H9 (cell line): ENCODE measurements around the gene RIPPLY3. TPM values are rescaled to one million over a fixed set of nuclear protein-coding genes. Genes with fewer than 3 reads are reported as not detected.
"Not testable (repeated sequence)": the region's sequence is repeated elsewhere in the genome, so short reads cannot be mapped to it uniquely, and the experiment has no call there.

Experiments used
- DNase-seq: peaks from one replicate; pipeline ENCODE4 v3.0.0-alpha.2; 2017
- H2AFZ ChIP-seq: one replicate; pipeline ENCODE4 v1.6.1; 2013; ENCODE audit warnings: mild to moderate bottlenecking, low read length, control low read depth, moderate library complexity
- H2AK5ac ChIP-seq: 2 replicates; pipeline ENCODE4 v1.6.1; 2013; ENCODE audit warnings: low read length, control low read depth, mixed read lengths; ENCODE audit not compliant: insufficient read length
- H2BK120ac ChIP-seq: one replicate; pipeline ENCODE4 v1.6.1; 2013; ENCODE audit warnings: low read depth, mild to moderate bottlenecking, low read length, control low read depth, inconsistent platforms; ENCODE audit not compliant: poor library complexity, severe bottlenecking
- H2BK12ac ChIP-seq: 2 replicates; pipeline ENCODE4 v1.6.1; 2013; ENCODE audit warnings: low read length, control low read depth, mixed read lengths, low read depth; ENCODE audit not compliant: insufficient read length
- H2BK15ac ChIP-seq: 2 replicates; pipeline ENCODE4 v1.6.1; 2013; ENCODE audit warnings: low read depth, low read length, control low read depth
- H2BK20ac ChIP-seq: one replicate; pipeline ENCODE4 v1.6.1; 2013; ENCODE audit warnings: low read depth, mild to moderate bottlenecking, low read length, control low read depth, inconsistent platforms; ENCODE audit not compliant: poor library complexity, severe bottlenecking
- H2BK5ac ChIP-seq: 2 replicates; pipeline ENCODE4 v1.6.1; 2013; ENCODE audit warnings: low read length, control low read depth, mixed read lengths; ENCODE audit not compliant: insufficient read length
- H3K14ac ChIP-seq: 2 replicates; pipeline ENCODE4 v1.6.1; 2013; ENCODE audit warnings: low read length, control low read depth; ENCODE audit not compliant: insufficient read depth
- H3K18ac ChIP-seq: 2 replicates; pipeline ENCODE4 v1.6.1; 2013; ENCODE audit warnings: low read depth, mild to moderate bottlenecking, mixed read lengths, low read length, control low read depth; ENCODE audit not compliant: insufficient read length
- H3K23ac ChIP-seq: 2 replicates; pipeline ENCODE4 v1.6.1; 2013; ENCODE audit warnings: low read length, control low read depth, mixed read lengths, low read depth; ENCODE audit not compliant: insufficient read length
- H3K23me2 ChIP-seq: 2 replicates; pipeline ENCODE4 v1.6.1; 2013; ENCODE audit warnings: low read depth, mild to moderate bottlenecking, mixed read lengths, low read length, control low read depth; ENCODE audit not compliant: insufficient read length, poor library complexity, severe bottlenecking
- H3K27ac ChIP-seq: 2 replicates; pipeline ENCODE4 v1.5.1; 2013; ENCODE audit warnings: low read length, control low read depth, mixed read lengths, low read depth; ENCODE audit not compliant: insufficient read length
- H3K27me3 ChIP-seq: 2 replicates; pipeline ENCODE4 v1.6.1; 2013; ENCODE audit warnings: low read length, control low read depth, inconsistent platforms; ENCODE audit not compliant: insufficient read depth
- H3K4ac ChIP-seq: 2 replicates; pipeline ENCODE4 v1.6.1; 2013; ENCODE audit warnings: low read depth, mild to moderate bottlenecking, control low read depth, inconsistent platforms, low read length, moderate library complexity
- H3K4me1 ChIP-seq: 2 replicates; pipeline ENCODE4 v1.6.1; 2013; ENCODE audit warnings: low read length, control low read depth, inconsistent platforms; ENCODE audit not compliant: insufficient read depth
- H3K4me2 ChIP-seq: 2 replicates; pipeline ENCODE4 v1.6.1; 2013; ENCODE audit warnings: low read length, control low read depth, mixed read lengths; ENCODE audit not compliant: insufficient read length, insufficient read depth
- H3K56ac ChIP-seq: 2 replicates; pipeline ENCODE4 v1.6.1; 2013; ENCODE audit warnings: low read depth, mild to moderate bottlenecking, mixed read lengths, low read length, control low read depth; ENCODE audit not compliant: insufficient read length
- H3K79me1 ChIP-seq: 2 replicates; pipeline ENCODE4 v1.6.1; 2013; ENCODE audit warnings: low read depth, mild to moderate bottlenecking, moderate library complexity, low read length, control low read depth, inconsistent platforms; ENCODE audit not compliant: insufficient read depth, poor library complexity, severe bottlenecking
- H3K79me2 ChIP-seq: 2 replicates; pipeline ENCODE4 v1.6.1; 2013; ENCODE audit warnings: low read length, control low read depth, inconsistent platforms; ENCODE audit not compliant: insufficient read depth
- H3K9ac ChIP-seq: 2 replicates; pipeline ENCODE4 v1.6.1; 2013; ENCODE audit warnings: low read length, control low read depth, mixed read lengths; ENCODE audit not compliant: insufficient read length; ENCODE audit errors: extremely low read depth
- H3K9me3 ChIP-seq: one replicate; pipeline ENCODE4 v1.6.1; 2013; ENCODE audit warnings: low read depth, low read length, inconsistent platforms; ENCODE audit not compliant: control insufficient read depth
- H3T11ph ChIP-seq: one replicate; pipeline ENCODE4 v1.6.1; 2013; ENCODE audit warnings: mild to moderate bottlenecking, low read length, control low read depth, inconsistent platforms
- H4K20me1 ChIP-seq: one replicate; pipeline ENCODE4 v1.6.1; 2013; ENCODE audit not compliant: control insufficient read depth, insufficient read length, insufficient read depth
- H4K5ac ChIP-seq: 2 replicates; pipeline ENCODE4 v1.6.1; 2013; ENCODE audit warnings: low read depth, mild to moderate bottlenecking, mixed read lengths, low read length, control low read depth; ENCODE audit not compliant: insufficient read length
- H4K8ac ChIP-seq: replicated peaks from 2 replicates; pipeline ENCODE4 v1.6.1; 2013; ENCODE audit warnings: low read length, control low read depth, mixed read lengths, low read depth; ENCODE audit not compliant: insufficient read length
- H4K91ac ChIP-seq: 2 replicates; pipeline ENCODE4 v1.6.1; 2013; ENCODE audit warnings: low read depth, mild to moderate bottlenecking, moderate library complexity, mixed read lengths, low read length, control low read depth; ENCODE audit not compliant: insufficient read length
- H3K27ac Mint-ChIP-seq, 3 experiments: 2 replicates in 2 of 3; 3 replicates in 1 of 3; pipeline ENCODE4 v1.8.0; 2020 to 2021; ENCODE audit warnings: mixed read lengths in 3 of 3, mild to moderate bottlenecking in 1 of 3, moderate library complexity in 1 of 3
- H3K27me3 Mint-ChIP-seq: 2 replicates; pipeline ENCODE4 v1.8.0; 2021; ENCODE audit warnings: low read depth, mild to moderate bottlenecking, moderate library complexity, mixed read lengths
- H3K36me3 Mint-ChIP-seq, 3 experiments: 2 replicates in 2 of 3; 3 replicates in 1 of 3; pipeline ENCODE4 v1.8.0; 2020 to 2021; ENCODE audit warnings: low read depth in 3 of 3, mixed read lengths in 3 of 3; ENCODE audit not compliant: insufficient read depth in 1 of 3
- H3K4me1 Mint-ChIP-seq, 2 experiments: 2 replicates each; pipeline ENCODE4 v1.8.0; 2020; ENCODE audit warnings: mixed read lengths in 2 of 2
- H3K4me3 Mint-ChIP-seq, 2 experiments: 2 replicates in 1 of 2; 3 replicates in 1 of 2; pipeline ENCODE4 v1.8.0; 2020 to 2021; ENCODE audit warnings: mild to moderate bottlenecking in 2 of 2, mixed read lengths in 2 of 2, moderate library complexity in 1 of 2
- H3K9me3 Mint-ChIP-seq, 2 experiments: 2 replicates in 1 of 2; 3 replicates in 1 of 2; pipeline ENCODE4 v1.8.0; 2020; ENCODE audit warnings: mild to moderate bottlenecking in 2 of 2, mixed read lengths in 2 of 2, moderate library complexity in 1 of 2
- WGBS: extraction: QIAGEN DNeasy Blood & Tissue Kit; methylation state at CpG from one replicate; pipeline ENCODE4 v1.1.7; 2013; ENCODE audit warnings: missing lambda C conversion rate, low lambda C conversion rate, mixed read lengths; ENCODE audit not compliant: insufficient read length; ENCODE audit errors: extremely low coverage; 5-methylcytosine and 5-hydroxymethylcytosine counted together
- total RNA-seq: library from RNA; stranded (reverse); gene quantifications from 2 replicates; pipeline ENCODE4 v1.2.1, GENCODE V29; 2021
- TF ChIP-seq, protein P1 (sequence below): fragments of 200-600 bp; sonication (generic); conservative IDR thresholded peaks from 3 replicates; pipeline ENCODE4 v1.8.0; 2021; ENCODE audit warnings: antibody characterized with exemption, mild to moderate bottlenecking

The RIPPLY3 gene
- total RNA-seq, 1 experiment from 2014 or later, result 1.9 TPM

DNA sequence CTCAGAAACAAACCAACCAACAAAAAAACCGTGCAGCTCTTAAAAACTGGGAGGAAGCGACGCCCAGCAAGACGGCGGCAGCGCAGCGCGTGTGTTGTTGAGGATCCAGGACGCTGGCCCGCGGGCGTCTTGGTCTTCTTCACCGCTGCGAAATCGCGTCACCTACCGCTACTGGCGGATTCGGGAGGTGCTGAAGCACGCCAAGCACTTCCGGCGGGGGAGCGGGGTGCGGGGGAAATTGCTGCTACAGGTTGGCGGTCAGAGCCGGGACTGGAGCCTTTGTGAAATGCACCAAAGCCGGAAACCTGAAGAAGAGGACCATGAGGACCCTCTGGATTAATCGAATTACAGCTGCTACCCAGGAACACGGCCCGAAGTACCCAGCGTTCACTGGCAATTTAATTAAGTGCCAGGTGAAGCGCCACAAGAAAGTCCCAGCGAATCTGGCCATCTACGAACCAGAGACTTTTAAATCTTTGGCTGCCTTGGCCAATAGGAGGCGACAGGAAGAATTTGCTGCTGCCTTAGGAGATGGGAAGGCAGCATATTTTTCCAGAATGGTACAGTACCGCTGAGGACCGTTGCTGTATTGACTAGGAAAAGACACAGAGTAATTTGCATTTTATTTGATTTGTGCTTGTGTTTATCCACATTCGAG, 11.9 kb upstream of the RIPPLY3 start:
- Histone ChIP-seq H2BK20ac (no peak overlapping the region), H3K18ac (peak overlapping the region; percentile 5), H3K56ac (no peak overlapping the region), H4K5ac (no peak overlapping the region), H3K9me3 (no peaks in the 10 kb centered on the region), H3K9ac (no peak overlapping the region), H3K79me1 (no peaks in the 10 kb centered on the region), H4K91ac (no peak overlapping the region), H4K8ac (no peak overlapping the region), H2BK120ac (no peak overlapping the region), H2BK12ac (no peak overlapping the region), H3K4me2 (peak overlapping the region; percentile 10), H3K27ac (no peak overlapping the region), H3K79me2 (no peaks in the 10 kb centered on the region), H3K4me1 (no peaks in the 10 kb centered on the region; the same call in 1 of the 2 replicates), H2BK5ac (no peak overlapping the region), H3K4ac (no peak overlapping the region), H2AK5ac (no peak overlapping the region), H3K23me2 (peaks cover 5% of the 10 kb centered on the region), H3K23ac (no peak overlapping the region), H4K20me1 (no peaks in the 10 kb centered on the region), H2AFZ (no peak overlapping the region), H2BK15ac (no peak overlapping the region), H3T11ph (no peak overlapping the region), H3K27me3 (no peaks in the 10 kb centered on the region), H3K14ac (no peak overlapping the region; the same call in 1 of the 2 replicates)
- TF ChIP-seq, protein P1, sequence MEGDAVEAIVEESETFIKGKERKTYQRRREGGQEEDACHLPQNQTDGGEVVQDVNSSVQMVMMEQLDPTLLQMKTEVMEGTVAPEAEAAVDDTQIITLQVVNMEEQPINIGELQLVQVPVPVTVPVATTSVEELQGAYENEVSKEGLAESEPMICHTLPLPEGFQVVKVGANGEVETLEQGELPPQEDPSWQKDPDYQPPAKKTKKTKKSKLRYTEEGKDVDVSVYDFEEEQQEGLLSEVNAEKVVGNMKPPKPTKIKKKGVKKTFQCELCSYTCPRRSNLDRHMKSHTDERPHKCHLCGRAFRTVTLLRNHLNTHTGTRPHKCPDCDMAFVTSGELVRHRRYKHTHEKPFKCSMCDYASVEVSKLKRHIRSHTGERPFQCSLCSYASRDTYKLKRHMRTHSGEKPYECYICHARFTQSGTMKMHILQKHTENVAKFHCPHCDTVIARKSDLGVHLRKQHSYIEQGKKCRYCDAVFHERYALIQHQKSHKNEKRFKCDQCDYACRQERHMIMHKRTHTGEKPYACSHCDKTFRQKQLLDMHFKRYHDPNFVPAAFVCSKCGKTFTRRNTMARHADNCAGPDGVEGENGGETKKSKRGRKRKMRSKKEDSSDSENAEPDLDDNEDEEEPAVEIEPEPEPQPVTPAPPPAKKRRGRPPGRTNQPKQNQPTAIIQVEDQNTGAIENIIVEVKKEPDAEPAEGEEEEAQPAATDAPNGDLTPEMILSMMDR, result peak; percentile 41; the same call in 1 of the 3 replicates
- Mint-ChIP-seq H3K9me3 (peaks cover 0 to 2% of the 10 kb centered on the region in 2 experiments; a peak in 3 of 5 replicates), H3K4me3 (peak overlapping the region in 1 of 2 experiments; percentile 36; a peak in 2 of 5 replicates), H3K4me1 (peaks cover 15 to 30% of the 10 kb centered on the region in 2 experiments), H3K36me3 (no peaks in the 10 kb centered on the region; a peak in 1 of 7 replicates), H3K27ac (no peak overlapping the region), H3K27me3 (peaks cover 35% of the 10 kb centered on the region)
- DNase-seq, result peak; percentile 87
- no CpG with 5 or more reads among the region's 38 CpGs for WGBS

DNA sequence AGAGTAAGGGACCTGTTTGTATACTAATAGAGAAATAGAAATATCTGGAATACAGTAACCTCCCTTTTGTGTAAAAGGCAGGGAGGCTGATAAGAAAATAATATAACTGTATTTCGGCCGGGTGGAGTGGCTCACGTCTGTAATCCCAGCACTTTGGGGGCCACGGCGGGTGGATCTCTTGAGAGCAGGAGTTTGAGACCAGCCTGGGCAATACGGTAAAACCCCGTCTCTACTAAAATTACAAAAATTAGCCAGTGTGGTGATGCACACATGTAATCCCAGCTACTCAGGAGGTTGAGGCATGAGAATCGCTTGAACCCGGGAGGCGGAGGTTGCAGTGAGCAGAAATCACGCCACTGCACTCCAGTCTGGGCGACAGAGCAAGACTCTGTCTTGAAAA, 11.2 kb upstream of the RIPPLY3 start:
- H4K20me1 ChIP-seq, H2BK120ac ChIP-seq, H3K9me3 Mint-ChIP-seq, H2AFZ ChIP-seq, H3K4me1 ChIP-seq, H3K9ac ChIP-seq, H2BK5ac ChIP-seq, H2BK15ac ChIP-seq, H3T11ph ChIP-seq, H3K27ac Mint-ChIP-seq, H4K91ac ChIP-seq, H3K23me2 ChIP-seq, H3K79me1 ChIP-seq, H2BK12ac ChIP-seq, H3K9me3 ChIP-seq, H3K56ac ChIP-seq, H2AK5ac ChIP-seq, H2BK20ac ChIP-seq, H4K8ac ChIP-seq, H3K23ac ChIP-seq, H3K27ac ChIP-seq, DNase-seq, H3K27me3 ChIP-seq, H3K36me3 Mint-ChIP-seq, H3K4me3 Mint-ChIP-seq, H4K5ac ChIP-seq, H3K18ac ChIP-seq, H3K14ac ChIP-seq, H3K79me2 ChIP-seq, H3K4ac ChIP-seq: not testable (repeated sequence)
- H3K4me1 Mint-ChIP-seq, result peaks cover 14 to 29% of the 10 kb centered on the region in 2 experiments
- H3K27me3 Mint-ChIP-seq, result peaks cover 36% of the 10 kb centered on the region
- WGBS, result no CpG with 5 or more reads among the region's 12 CpGs
- peak overlapping the region; percentile 10 for H3K4me2 ChIP-seq
